Gastrocnemius medialis (tissue), 4 donors: Measurements from ENCODE around the gene CCN5.

Source experiments
- CTCF ChIP-seq, 5 experiments: fragments of 450-650 bp in 3 of 5; fragments of 200-600 bp in 2 of 5; sonication (generic) in 2 of 5; IDR thresholded peaks in 4 of 5; conservative IDR thresholded peaks in 1 of 5; 1 replicate in 4 of 5; 2 replicates in 1 of 5; pipeline ENCODE4 v1.5.1; 2016 to 2019; ENCODE audit warnings: antibody characterized with exemption in 5 of 5, mild to moderate bottlenecking in 3 of 5, moderate library complexity in 3 of 5
- POLR2A ChIP-seq, 2 donors: fragments of 450-650 bp; IDR thresholded peaks; one replicate each; pipeline ENCODE4 v1.6.1; 2017; ENCODE audit warnings: antibody characterized with exemption in 2 of 2, mild to moderate bottlenecking in 2 of 2, moderate library complexity in 2 of 2

- TF ChIP-seq CTCF (IDR thresholded peaks at IDR 0.05 in 4 of 5, conservative IDR thresholded peaks at IDR 0.05 in 1 of 5) (no peak), POLR2A (IDR thresholded peaks at IDR 0.05) (no peak)
These were observed 24.8 kb downstream of the CCN5 start for GRCh38 chr20:44739942-44740341.
